ENCODE measurements around the gene SEPTIN8.

- TF ChIP-seq EZH2phosphoT487 (IDR thresholded peaks at IDR 0.05; ENCODE audit: low read depth) (no peak), CTCF (IDR thresholded peaks at IDR 0.05; ENCODE audit: low read depth, low read length) (no peak)
Measured at GRCh38 chr5:132771503-132771998, 5.5 kb downstream of the SEPTIN8 start.
